A549 (cell line): ENCODE measurements around the gene FKBP2. TPM values are rescaled to one million over a fixed set of nuclear protein-coding genes. Genes with fewer than 3 reads are reported as not detected.

Source experiments
- ATAC-seq, 2 experiments: fragments of 200-7000 bp in 1 of 2; fragments of >200 bp in 1 of 2; cut with Nextera tagmentation in 1 of 2; cut with Tn5 transposase in 1 of 2; 3 replicates each; pipeline versions ENCODE4 v1.8.0 to v1.9.1; 2018 to 2020; ENCODE audit warnings: mild to moderate bottlenecking in 1 of 2, moderate library complexity in 1 of 2
- CTCF ChIA-PET: fragments of 300-600 bp; sonication (Branson Sonifier 250); formaldehyde crosslinking; extraction: SDS; loops from one replicate; lab custom pipeline; 2021; ENCODE audit warnings: antibody characterized with exemption, inconsistent platforms; lab: Yijun Ruan, JAX
- POLR2A ChIA-PET: fragments of 350-600 bp; formaldehyde crosslinking; extraction: SDS; loops from one replicate; lab custom pipeline; 2021; ENCODE audit warnings: antibody characterized with exemption, inconsistent platforms; lab: Yijun Ruan, JAX
- DNase-seq, 2 experiments: peaks; one replicate each; pipeline versions ENCODE4 v3.0.0 to v3.0.0-alpha.2; 2011 to 2016; ENCODE audit warnings: low read depth in 1 of 2, low spot score in 1 of 2
- FAIRE-seq: peaks from 2 replicates; lab custom pipeline; 2011; peaks lifted over from hg19 to GRCh38; lab: Jason Lieb, UNC
- H3K27ac ChIP-seq, 2 experiments: fragments of >200 bp; sonication (Bioruptor Twin); formaldehyde crosslinking; 3 replicates each; pipeline ENCODE4 v1.5.1; 2016 to 2017
- H3K4me1 ChIP-seq: fragments of >200 bp; sonication (Bioruptor Twin); formaldehyde crosslinking; 3 replicates; pipeline ENCODE4 v1.6.1; 2016
- H3K4me2 ChIP-seq: fragments of >200 bp; sonication (Bioruptor Twin); formaldehyde crosslinking; 3 replicates; pipeline ENCODE4 v1.6.1; 2016
- H3K4me3 ChIP-seq: fragments of >200 bp; sonication (Bioruptor Twin); formaldehyde crosslinking; 3 replicates; pipeline ENCODE4 v1.5.1; 2016
- H3K9me3 ChIP-seq: fragments of >200 bp; sonication (Bioruptor Twin); formaldehyde crosslinking; 3 replicates; pipeline ENCODE4 v1.6.1; 2016
- BHLHE40 ChIP-seq: IDR thresholded peaks from 2 replicates; pipeline ENCODE4 v1.6.1; 2012; ENCODE audit warnings: low read depth, low read length, inconsistent platforms
- CBX8 ChIP-seq: fragments of 200-600 bp; sonication (generic); IDR thresholded peaks from 2 replicates; pipeline ENCODE4 v1.6.1; 2016
- CHD2 ChIP-seq: fragments of 150-350 bp; IDR thresholded peaks from 2 replicates; pipeline ENCODE4 v1.6.1; 2014; ENCODE audit warnings: low read length; ENCODE audit not compliant: partially characterized antibody
- CHD4 ChIP-seq: fragments of 200-600 bp; sonication (generic); IDR thresholded peaks from 2 replicates; pipeline ENCODE4 v1.6.1; 2016; ENCODE audit warnings: antibody characterized with exemption, mild to moderate bottlenecking, borderline replicate concordance
- CTCF ChIP-seq: fragments of >200 bp; sonication (Bioruptor Twin); formaldehyde crosslinking; IDR thresholded peaks from 3 replicates; pipeline ENCODE4 v1.5.1; 2016
- EHMT2 ChIP-seq: fragments of 200-600 bp; sonication (generic); IDR thresholded peaks from 2 replicates; pipeline ENCODE4 v1.6.1; 2016; ENCODE audit warnings: antibody characterized with exemption, low read depth, mild to moderate bottlenecking, moderate library complexity
- ELK1 ChIP-seq: fragments of 150-350 bp; IDR thresholded peaks from 2 replicates; pipeline ENCODE4 v1.6.1; 2014; ENCODE audit warnings: low read depth, mild to moderate bottlenecking, low read length
- ESRRA ChIP-seq: fragments of 150-350 bp; IDR thresholded peaks from 2 replicates; pipeline ENCODE4 v1.6.1; 2014; ENCODE audit warnings: mild to moderate bottlenecking, low read length, borderline replicate concordance
- FOSB ChIP-seq: fragments of 250-450 bp; sonication (Bioruptor Pico); IDR thresholded peaks from 2 replicates; pipeline ENCODE4 v1.5.0; 2020; ENCODE audit warnings: mild to moderate bottlenecking, moderate library complexity
- FOSL2 ChIP-seq, 2 experiments: fragments of 450-650 bp in 1 of 2; fragments of >200 bp in 1 of 2; sonication (Bioruptor Twin) in 1 of 2; formaldehyde crosslinking; IDR thresholded peaks; 2 replicates each; pipeline versions ENCODE4 v1.5.0 to v1.6.1; 2016 to 2020; ENCODE audit warnings: mild to moderate bottlenecking in 1 of 2, moderate library complexity in 1 of 2
- HDAC2 ChIP-seq: fragments of 200-600 bp; sonication (generic); IDR thresholded peaks from 2 replicates; pipeline ENCODE4 v1.6.1; 2016
- HOXB13 ChIP-seq: fragments of 250-450 bp; sonication (Bioruptor Pico); IDR thresholded peaks from 2 replicates; pipeline ENCODE4 v1.5.0; 2020; ENCODE audit warnings: low read depth, mild to moderate bottlenecking, moderate library complexity
- JUN ChIP-seq, 2 experiments: fragments of >200 bp; sonication (Bioruptor Twin); formaldehyde crosslinking; IDR thresholded peaks; 2 replicates in 1 of 2; 3 replicates in 1 of 2; pipeline ENCODE4 v1.6.1; 2016 to 2017
- JUNB ChIP-seq: fragments of >200 bp; sonication (Bioruptor Twin); formaldehyde crosslinking; IDR thresholded peaks from 2 replicates; pipeline ENCODE4 v1.6.1; 2016
- MAX ChIP-seq: IDR thresholded peaks from 2 replicates; pipeline ENCODE4 v1.6.1; 2012
- MAZ ChIP-seq: fragments of 150-350 bp; IDR thresholded peaks from 2 replicates; pipeline ENCODE4 v1.6.1; 2014; ENCODE audit warnings: antibody characterized with exemption, low read depth, low read length, borderline replicate concordance
- MYC ChIP-seq: IDR thresholded peaks from 2 replicates; pipeline ENCODE4 v1.6.1; 2012; ENCODE audit warnings: mild to moderate bottlenecking, inconsistent platforms, low read length, improper control_type of control experiment, borderline replicate concordance
- NPAS2 ChIP-seq: fragments of 250-450 bp; sonication (Bioruptor Pico); IDR thresholded peaks from 2 replicates; pipeline ENCODE4 v1.8.0; 2022; ENCODE audit warnings: mild to moderate bottlenecking, moderate library complexity, borderline replicate concordance
- POLR2A ChIP-seq: IDR thresholded peaks from 2 replicates; pipeline ENCODE4 v1.6.1; 2012; ENCODE audit warnings: mild to moderate bottlenecking, low read length
- POLR2AphosphoS2 ChIP-seq: conservative IDR thresholded peaks from 2 replicates; pipeline ENCODE4 v1.6.1; 2012; ENCODE audit warnings: low read length, improper control_type of control experiment, inconsistent platforms
- RAD21 ChIP-seq, 2 experiments: fragments of >200 bp in 1 of 2; sonication (Bioruptor Twin) in 1 of 2; formaldehyde crosslinking in 1 of 2; IDR thresholded peaks in 1 of 2; conservative IDR thresholded peaks in 1 of 2; 2 replicates in 1 of 2; 3 replicates in 1 of 2; pipeline ENCODE4 v1.6.1; 2012 to 2018; ENCODE audit warnings: inconsistent platforms in 1 of 2
- RARB ChIP-seq: fragments of 250-450 bp; sonication (Bioruptor Pico); IDR thresholded peaks from 2 replicates; pipeline ENCODE4 v1.8.0; 2021; ENCODE audit warnings: mild to moderate bottlenecking, moderate library complexity
- TFCP2L1 ChIP-seq: fragments of 250-450 bp; sonication (Bioruptor Pico); IDR thresholded peaks from 2 replicates; pipeline ENCODE4 v1.5.0; 2021; ENCODE audit warnings: mild to moderate bottlenecking
- USF2 ChIP-seq: fragments of 450-650 bp; IDR thresholded peaks from 2 replicates; pipeline ENCODE4 v1.6.1; 2014; ENCODE audit warnings: antibody characterized with exemption
- ZC3H11A ChIP-seq: fragments of 450-650 bp; IDR thresholded peaks from 2 replicates; pipeline ENCODE4 v1.6.1; 2014; ENCODE audit warnings: antibody characterized with exemption, mild to moderate bottlenecking
- ZSCAN20 ChIP-seq: fragments of 250-450 bp; sonication (Bioruptor Pico); IDR thresholded peaks from 2 replicates; pipeline ENCODE4 v1.8.0; 2022; ENCODE audit warnings: mild to moderate bottlenecking, moderate library complexity
- WGBS: methylation state at CpG from one replicate; pipeline ENCODE4 v1.1.6; 2017; ENCODE audit errors: missing lambda C conversion rate; 5-methylcytosine and 5-hydroxymethylcytosine counted together
- polyA plus RNA-seq, 4 experiments: library from polyadenylated mRNA; depleted of rRNA in 3 of 4; stranded (reverse); fragments of >200 nt; fragmentation: RNase III in 1 of 4; extraction: RNeasy Plus Mini Kit Qiagen cat#74134 plus additional on column Dnase treatment in 1 of 4; gene quantifications; 2 replicates in 3 of 4; 3 replicates in 1 of 4; pipeline ENCODE4 v1.2.3, GENCODE V29; 2011 to 2017

Gene FKBP2
- polyA plus RNA-seq, 2 of the 4 experiments (the other 2 are of a cell fraction), result 40.5 to 131 TPM

GRCh38 chr11:64239662-64240434, 1.0 kb upstream of the FKBP2 start:
- no peak for ATAC-seq
- CTCF ChIA-PET, result interaction anchor here (1.3 to 3.0 kb wide), 4 partner anchors 12 to 54 kb away, joined by 3 to 14 read pairs (median 8); partner anchors contain the start of genes NUDT22, PLCB3, STIP1 and TRPT1
- Histone ChIP-seq H3K4me1 (peaks cover 45% of the 10 kb centered on the region), H3K4me3 (peak overlapping the region; percentile 53), H3K4me2 (peak overlapping the region; percentile 81)
- TF ChIP-seq CBX8, result no peak
- no peak for TF ChIP-seq ELK1
- TF ChIP-seq BHLHE40, result no peak
- no peak for TF ChIP-seq ZC3H11A
- TF ChIP-seq, all 56 proteins: peak for 0
- peak overlapping the region; percentile 88 for H3K27ac ChIP-seq
- H3K9me3 ChIP-seq, result no peaks in the 10 kb centered on the region
- DNase-seq (no peak), FAIRE-seq (no peak)
- 86% methylated on average over 11 of the region's 11 CpGs for WGBS
- POLR2A ChIA-PET, result interaction anchor here (0.6 kb wide), 1 partner anchor 12 kb away, joined by 3 read pairs; no protein-coding TSS in a partner anchor

- POLR2A ChIA-PET, result interaction anchor here (0.7 to 2.7 kb wide), 15 partner anchors 9 to 101 kb away, joined by 3 to 15 read pairs (median 5); partner anchors contain the start of genes BAD, DNAJC4, GPR137 and MACROD1
- peak; percentile 55 to 78 for ATAC-seq
- WGBS, result 0% methylated on average over 2 of the region's 24 CpGs
- H3K9me3 ChIP-seq, result no peaks in the 10 kb centered on the region
- peak overlapping the region; percentile 53 for H3K4me3 ChIP-seq
- TF ChIP-seq MAX (no peak), CBX8 (no peak), CHD4 (no peak), MAZ (no peak), HOXB13 (CRISPR knock-in tag) (no peak), POLR2A (no peak), TFCP2L1 (0 out of 2 replicates have a peak, but pooled peaks have one; percentile 46)
- peaks cover 41% of the 10 kb centered on the region for H3K4me1 ChIP-seq
- peak in 1 of 2 experiments; percentile 99 for DNase-seq
- peak overlapping the region; percentile 88 for H3K27ac ChIP-seq
- no peak for FAIRE-seq
- peak overlapping the region; percentile 81; the same call in 1 of the 3 replicates for H3K4me2 ChIP-seq
- CTCF ChIA-PET, result interaction anchor here (0.8 to 12.2 kb wide), 3 partner anchors 9 to 63 kb away, joined by 4 to 206 read pairs (median 4); partner anchors contain the start of genes CATSPERZ and ESRRA
Measured at GRCh38 chr11:64241241-64241490, 271 bp downstream of the FKBP2 start.

GRCh38 chr11:64241491-64242374, 838 bp downstream of the FKBP2 start:
- no peak for FAIRE-seq
- POLR2A ChIA-PET, result interaction anchor here (0.7 to 2.7 kb wide), 16 partner anchors 9 to 101 kb away, joined by 3 to 15 read pairs (median 5); partner anchors contain the start of genes BAD, DNAJC4, GPR137 and MACROD1
- WGBS, result 2% methylated on average over 32 of the region's 63 CpGs
- TF ChIP-seq FOSB (CRISPR knock-in tag) (no peak), POLR2AphosphoS2 (no peak; the same call in 1 of the 2 replicates), ESRRA (no peak), HDAC2 (no peak), USF2 (no peak), RARB (no peak), RAD21 (conservative IDR thresholded peaks at IDR 0.05 in 1 of 2, IDR thresholded peaks at IDR 0.05 in 1 of 2) (no peak), ZC3H11A (no peak), JUNB (no peak), ZSCAN20 (no peak), NPAS2 (no peak), BHLHE40 (no peak), MAX (no peak; the same call in 1 of the 2 replicates), CHD2 (no peak), JUN (IDR thresholded peaks at IDR 0.05) (peak in 1 of 2 experiments; percentile 36; a peak in 1 of 5 replicates), FOSL2 (IDR thresholded peaks at IDR 0.05) (no peak), FOSL2 (CRISPR knock-in tag; IDR thresholded peaks at IDR 0.05) (no peak), EHMT2 (no peak), CTCF (no peak), MYC (no peak)

More at GRCh38 chr11:64241491-64242374, 838 bp downstream of the FKBP2 start:
- Histone ChIP-seq H3K4me1 (peaks cover 41% of the 10 kb centered on the region), H3K9me3 (no peaks in the 10 kb centered on the region), H3K27ac (peak overlapping the region; percentile 91 to 98), H3K4me2 (peak overlapping the region; percentile 100), H3K4me3 (peak overlapping the region; percentile 73)
- CTCF ChIA-PET, result interaction anchor here (0.8 to 12.2 kb wide), 8 partner anchors 9 to 114 kb away, joined by 3 to 220 read pairs (median 4); partner anchors contain the start of genes CATSPERZ, ESRRA and PLCB3
- DNase-seq, result peak; percentile 75 to 77
- ATAC-seq, result peak; percentile 57 to 80
